ENCODE measurements around the gene GRIK4. TPM values are rescaled to one million over a fixed set of nuclear protein-coding genes. Genes with fewer than 3 reads are reported as not detected.

Gene GRIK4
- total RNA-seq, 1 donor from 2014 or later: 2.2 TPM

GRCh38 chr11:120815319-120816100, 304.0 kb downstream of the GRIK4 start:
- Mint-ChIP-seq H3K27ac (ENCODE audit: unreplicated experiment) (no peak overlapping the region), H3K36me3 (ENCODE audit: low read depth, unreplicated experiment) (peaks cover 8% of the 10 kb centered on the region), H3K4me3 (ENCODE audit: unreplicated experiment) (no peak overlapping the region), H3K27me3 (ENCODE audit: low read depth, unreplicated experiment) (peaks cover 60% of the 10 kb centered on the region), H3K4me1 (ENCODE audit: low read depth, unreplicated experiment) (no peaks in the 10 kb centered on the region), H3K9me3 (ENCODE audit: unreplicated experiment) (no peaks in the 10 kb centered on the region)
- Histone ChIP-seq H4K20me1 (ENCODE audit: insufficient read depth, low read length) (no peaks in the 10 kb centered on the region), H3K9me3 (ENCODE audit: insufficient read depth, low read depth, low read length) (no peaks in the 10 kb centered on the region), H3K36me3 (ENCODE audit: insufficient read depth, low read length) (no peaks in the 10 kb centered on the region), H3K9ac (ENCODE audit: low read length) (no peak overlapping the region), H3K27ac (ENCODE audit: low read depth, low read length) (no peak overlapping the region), H3K4me3 (ENCODE audit: insufficient read depth, low read depth, low read length) (no peak overlapping the region), H3K27me3 (ENCODE audit: insufficient read depth, low read length) (peaks cover 15% of the 10 kb centered on the region), H3K4me2 (ENCODE audit: low read length) (no peak overlapping the region), H3K79me2 (ENCODE audit: insufficient read depth, low read length) (no peaks in the 10 kb centered on the region), H2AFZ (ENCODE audit: low read depth, low read length) (no peak overlapping the region), H3K4me1 (ENCODE audit: insufficient read depth, low read length) (no peaks in the 10 kb centered on the region)
- FAIRE-seq (no peak), DNase-seq (ENCODE audit: low read depth) (no peak)
- TF ChIP-seq, protein P1, sequence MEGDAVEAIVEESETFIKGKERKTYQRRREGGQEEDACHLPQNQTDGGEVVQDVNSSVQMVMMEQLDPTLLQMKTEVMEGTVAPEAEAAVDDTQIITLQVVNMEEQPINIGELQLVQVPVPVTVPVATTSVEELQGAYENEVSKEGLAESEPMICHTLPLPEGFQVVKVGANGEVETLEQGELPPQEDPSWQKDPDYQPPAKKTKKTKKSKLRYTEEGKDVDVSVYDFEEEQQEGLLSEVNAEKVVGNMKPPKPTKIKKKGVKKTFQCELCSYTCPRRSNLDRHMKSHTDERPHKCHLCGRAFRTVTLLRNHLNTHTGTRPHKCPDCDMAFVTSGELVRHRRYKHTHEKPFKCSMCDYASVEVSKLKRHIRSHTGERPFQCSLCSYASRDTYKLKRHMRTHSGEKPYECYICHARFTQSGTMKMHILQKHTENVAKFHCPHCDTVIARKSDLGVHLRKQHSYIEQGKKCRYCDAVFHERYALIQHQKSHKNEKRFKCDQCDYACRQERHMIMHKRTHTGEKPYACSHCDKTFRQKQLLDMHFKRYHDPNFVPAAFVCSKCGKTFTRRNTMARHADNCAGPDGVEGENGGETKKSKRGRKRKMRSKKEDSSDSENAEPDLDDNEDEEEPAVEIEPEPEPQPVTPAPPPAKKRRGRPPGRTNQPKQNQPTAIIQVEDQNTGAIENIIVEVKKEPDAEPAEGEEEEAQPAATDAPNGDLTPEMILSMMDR (IDR thresholded peaks at IDR 0.05; ENCODE audit: insufficient read depth, low read depth, low read length): no peak
- no peak for TF ChIP-seq EZH2 (IDR thresholded peaks at IDR 0.05; ENCODE audit: insufficient read depth, low read length)

- H3K4me1 ChIP-seq (ENCODE audit: insufficient read depth, low read length): no peaks in the 10 kb centered on the region
- H4K20me1 ChIP-seq (ENCODE audit: insufficient read depth, low read length): no peaks in the 10 kb centered on the region
- FAIRE-seq (no peak), DNase-seq (ENCODE audit: low read depth) (no peak)
- no peaks in the 10 kb centered on the region for H3K79me2 ChIP-seq (ENCODE audit: insufficient read depth, low read length)
- no peak overlapping the region for H3K9ac ChIP-seq (ENCODE audit: low read length)
- no peak overlapping the region for H3K4me2 ChIP-seq (ENCODE audit: low read length)
- H3K36me3 ChIP-seq (ENCODE audit: insufficient read depth, low read length): no peaks in the 10 kb centered on the region
- peaks cover 18% of the 10 kb centered on the region for H3K27me3 ChIP-seq (ENCODE audit: insufficient read depth, low read length)
- no peak overlapping the region for H2AFZ ChIP-seq (ENCODE audit: low read depth, low read length)
- no peak overlapping the region for H3K4me3 Mint-ChIP-seq (ENCODE audit: unreplicated experiment)
- H3K4me1 Mint-ChIP-seq (ENCODE audit: low read depth, unreplicated experiment): no peaks in the 10 kb centered on the region
- H3K36me3 Mint-ChIP-seq (ENCODE audit: low read depth, unreplicated experiment): peaks cover 9% of the 10 kb centered on the region
- H3K27me3 Mint-ChIP-seq (ENCODE audit: low read depth, unreplicated experiment): peaks cover 66% of the 10 kb centered on the region
- H3K9me3 ChIP-seq (ENCODE audit: insufficient read depth, low read depth, low read length): no peaks in the 10 kb centered on the region
- H3K4me3 ChIP-seq (ENCODE audit: insufficient read depth, low read depth, low read length): no peak overlapping the region
- no peaks in the 10 kb centered on the region for H3K9me3 Mint-ChIP-seq (ENCODE audit: unreplicated experiment)
- H3K27ac Mint-ChIP-seq (ENCODE audit: unreplicated experiment): no peak overlapping the region
- TF ChIP-seq, protein P1 (IDR thresholded peaks at IDR 0.05; ENCODE audit: insufficient read depth, low read depth, low read length): no peak
- no peak overlapping the region for H3K27ac ChIP-seq (ENCODE audit: low read depth, low read length)
Observed at GRCh38 chr11:120816176-120816575, 304.6 kb downstream of the GRIK4 start.

DNA sequence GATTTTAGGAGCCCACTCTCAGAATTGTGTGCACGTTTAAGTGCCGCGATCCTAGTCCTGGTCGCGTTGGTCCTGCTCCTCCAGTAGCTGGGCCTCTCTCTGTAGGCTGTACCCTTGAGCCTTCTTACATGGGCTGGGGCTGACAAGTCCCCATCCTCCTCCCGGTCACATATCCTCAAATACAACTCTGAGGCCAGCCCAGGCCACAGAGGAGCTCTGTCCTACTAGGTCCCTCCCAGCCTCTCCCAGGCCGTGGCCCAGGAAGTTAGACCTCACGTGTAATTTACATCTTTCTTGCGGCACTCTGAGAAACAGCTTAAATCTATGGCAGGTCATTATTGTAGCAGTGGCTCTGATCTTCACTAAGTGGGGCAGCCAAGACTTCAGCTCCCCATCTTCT, 305.2 kb downstream of the GRIK4 start:
- H3K36me3 Mint-ChIP-seq (ENCODE audit: low read depth, unreplicated experiment): peaks cover 9% of the 10 kb centered on the region
- TF ChIP-seq, protein P1 (IDR thresholded peaks at IDR 0.05; ENCODE audit: insufficient read depth, low read depth, low read length): no peak
- TF ChIP-seq EZH2 (IDR thresholded peaks at IDR 0.05; ENCODE audit: insufficient read depth, low read length): no peak
- no peaks in the 10 kb centered on the region for H4K20me1 ChIP-seq (ENCODE audit: insufficient read depth, low read length)
- no peak overlapping the region for H3K4me3 Mint-ChIP-seq (ENCODE audit: unreplicated experiment)
- H3K4me1 Mint-ChIP-seq (ENCODE audit: low read depth, unreplicated experiment): no peaks in the 10 kb centered on the region
- H3K27me3 Mint-ChIP-seq (ENCODE audit: low read depth, unreplicated experiment): peaks cover 68% of the 10 kb centered on the region
- H2AFZ ChIP-seq (ENCODE audit: low read depth, low read length): no peak overlapping the region
- no peaks in the 10 kb centered on the region for H3K9me3 ChIP-seq (ENCODE audit: insufficient read depth, low read depth, low read length)
- H3K4me3 ChIP-seq (ENCODE audit: insufficient read depth, low read depth, low read length): no peak overlapping the region
- no peaks in the 10 kb centered on the region for H3K4me1 ChIP-seq (ENCODE audit: insufficient read depth, low read length)
- DNase-seq (ENCODE audit: low read depth): no peak
- H3K27me3 ChIP-seq (ENCODE audit: insufficient read depth, low read length): peaks cover 18% of the 10 kb centered on the region
- no peak overlapping the region for H3K4me2 ChIP-seq (ENCODE audit: low read length)
- FAIRE-seq: no peak
- H3K9ac ChIP-seq (ENCODE audit: low read length): no peak overlapping the region
- no peaks in the 10 kb centered on the region for H3K9me3 Mint-ChIP-seq (ENCODE audit: unreplicated experiment)
- H3K27ac ChIP-seq (ENCODE audit: low read depth, low read length): no peak overlapping the region
- H3K27ac Mint-ChIP-seq (ENCODE audit: unreplicated experiment): no peak overlapping the region
- H3K79me2 ChIP-seq (ENCODE audit: insufficient read depth, low read length): no peaks in the 10 kb centered on the region
- H3K36me3 ChIP-seq (ENCODE audit: insufficient read depth, low read length): no peaks in the 10 kb centered on the region
